NCI-H2227 treated with DMSO at 0.1 percent for 48 hours (cell line): ENCODE data around the gene TMEM208.

Experiments used
- DNase-seq: peaks from one replicate; lab custom pipeline; 2025; lab: John Stamatoyannopoulos, UW

Gene TMEM208

GRCh38 chr16:67209565-67209964 is 17.4 kb upstream of the TMEM208 start:
- no peak for DNase-seq

- DNase-seq: no peak
Measured at GRCh38 chr16:67210069-67210937, 16.6 kb upstream of the TMEM208 start.

GRCh38 chr16:67211674-67212073 is 15.3 kb upstream of the TMEM208 start:
- no peak for DNase-seq

GRCh38 chr16:67212766-67213165 is 14.2 kb upstream of the TMEM208 start:
- DNase-seq: no peak

- DNase-seq: no peak
Measured at GRCh38 chr16:67213197-67214019, 13.5 kb upstream of the TMEM208 start.

GRCh38 chr16:67215706-67216105 is 11.2 kb upstream of the TMEM208 start:
- no peak for DNase-seq

- no peak for DNase-seq
Measured at GRCh38 chr16:67216612-67217490, 10.1 kb upstream of the TMEM208 start.

- DNase-seq: no peak
Measured at GRCh38 chr16:67223992-67224391, 2.9 kb upstream of the TMEM208 start.

GRCh38 chr16:67226295-67226803 is 581 bp upstream of the TMEM208 start:
- DNase-seq: peak; percentile 65

- DNase-seq: no peak
Measured at GRCh38 chr16:67227567-67227921, 614 bp downstream of the TMEM208 start.

- no peak for DNase-seq
Measured at GRCh38 chr16:67228034-67228785, 1.3 kb downstream of the TMEM208 start.

GRCh38 chr16:67228905-67229304 is 2.0 kb downstream of the TMEM208 start:
- no peak for DNase-seq

GRCh38 chr16:67229906-67230808 is 3.2 kb downstream of the TMEM208 start:
- DNase-seq: no peak

- no peak for DNase-seq
Measured at GRCh38 chr16:67230809-67231660, 4.1 kb downstream of the TMEM208 start.

GRCh38 chr16:67233596-67233995 is 6.7 kb downstream of the TMEM208 start:
- no peak for DNase-seq

- no peak for DNase-seq
Measured at GRCh38 chr16:67234180-67234597, 7.3 kb downstream of the TMEM208 start.

GRCh38 chr16:67235816-67236562 is 9.1 kb downstream of the TMEM208 start:
- no peak for DNase-seq
